H1 (cell line): ENCODE measurements around the gene AGBL1. TPM values are rescaled to one million over a fixed set of nuclear protein-coding genes. Genes with fewer than 3 reads are reported as not detected.

Experiments
- ASH2L ChIP-seq: fragments of 200-600, 300-600 bp; sonication (generic); IDR thresholded peaks from one replicate; pipeline ENCODE4 v1.7.1; 2017; ENCODE audit warnings: low read length
- CBX8 ChIP-seq: fragments of 300-800, 300-1000 bp; sonication (generic); IDR thresholded peaks from 2 replicates; pipeline ENCODE4 v1.7.1; 2016; ENCODE audit warnings: low read depth, low read length, borderline replicate concordance
- CHD2 ChIP-seq: IDR thresholded peaks from 2 replicates; pipeline ENCODE4 v1.6.1; 2012; ENCODE audit warnings: low read length, improper control_type of control experiment
- GABPA ChIP-seq: IDR thresholded peaks from 2 replicates; pipeline ENCODE4 v1.6.1; 2011; ENCODE audit warnings: mild to moderate bottlenecking, low read length, moderate library complexity, borderline replicate concordance; ENCODE audit not compliant: insufficient read depth
- HDAC6 ChIP-seq: IDR thresholded peaks from one replicate; pipeline ENCODE4 v1.7.1; 2012; ENCODE audit warnings: low read depth, mild to moderate bottlenecking, inconsistent platforms, low read length, moderate library complexity
- JUN ChIP-seq: IDR thresholded peaks from 2 replicates; pipeline ENCODE4 v1.6.1; 2011; ENCODE audit warnings: low read depth, mild to moderate bottlenecking, improper control_type of control experiment, low read length
- MAX ChIP-seq: IDR thresholded peaks from 2 replicates; pipeline ENCODE4 v1.6.1; 2012; ENCODE audit warnings: inconsistent platforms
- NANOG ChIP-seq: IDR thresholded peaks from 2 replicates; pipeline ENCODE4 v1.6.1; 2011; ENCODE audit warnings: low read length, low read depth, mild to moderate bottlenecking, inconsistent platforms; ENCODE audit not compliant: insufficient read depth, poor library complexity, severe bottlenecking
- NRF1 ChIP-seq: IDR thresholded peaks from 2 replicates; pipeline ENCODE4 v1.6.1; 2011; ENCODE audit warnings: mild to moderate bottlenecking, low read depth, low read length, improper control_type of control experiment
- POLR2A ChIP-seq, 2 experiments: IDR thresholded peaks; 1 replicate in 1 of 2; 2 replicates in 1 of 2; pipeline ENCODE4 v1.6.1; 2011; ENCODE audit warnings: low read depth in 2 of 2, low read length in 2 of 2, mild to moderate bottlenecking in 2 of 2; ENCODE audit errors: control extremely low read depth in 1 of 2
- RAD21 ChIP-seq, 2 experiments: IDR thresholded peaks in 1 of 2; conservative IDR thresholded peaks in 1 of 2; 2 replicates each; pipeline ENCODE4 v1.6.1; 2011; ENCODE audit warnings: low read depth in 2 of 2, low read length in 2 of 2, improper control_type of control experiment in 1 of 2, inconsistent platforms in 1 of 2, mild to moderate bottlenecking in 1 of 2, moderate library complexity in 1 of 2
- RNF2 ChIP-seq: fragments of 200-900, 300-1000 bp; sonication (generic); IDR thresholded peaks from 2 replicates; pipeline ENCODE4 v1.7.1; 2016; ENCODE audit warnings: borderline replicate concordance, low read depth, mild to moderate bottlenecking, antibody characterized with exemption, low read length; ENCODE audit not compliant: poor library complexity, severe bottlenecking; ENCODE audit errors: missing control alignments
- SAP30 ChIP-seq: fragments of 300-600 bp; sonication (generic); IDR thresholded peaks from 2 replicates; pipeline ENCODE4 v1.7.1; 2012; ENCODE audit warnings: low read length, moderate library complexity, mild to moderate bottlenecking, inconsistent platforms; ENCODE audit not compliant: insufficient read depth, insufficient replicate concordance
- SIRT6 ChIP-seq: IDR thresholded peaks from one replicate; pipeline ENCODE4 v1.7.1; 2012; ENCODE audit warnings: low read length, inconsistent platforms
- SIX5 ChIP-seq: IDR thresholded peaks from 2 replicates; pipeline ENCODE4 v1.6.1; 2011; ENCODE audit warnings: mild to moderate bottlenecking, low read depth, low read length
- SP1 ChIP-seq: IDR thresholded peaks from 2 replicates; pipeline ENCODE4 v1.6.1; 2011; ENCODE audit warnings: low read depth, low read length
- SRF ChIP-seq: IDR thresholded peaks from 2 replicates; pipeline ENCODE4 v1.6.1; 2011; ENCODE audit warnings: mild to moderate bottlenecking, low read depth, low read length, moderate library complexity
- TBP ChIP-seq: IDR thresholded peaks from 2 replicates; pipeline ENCODE4 v1.6.1; 2011; ENCODE audit warnings: low read depth, low read length, improper control_type of control experiment
- polyA plus RNA-seq, 7 experiments: library from polyadenylated mRNA; depleted of rRNA in 3 of 7; stranded (reverse) in 5 of 7; unstranded in 2 of 7; fragments of >200 nt in 5 of 7; fragments of 200-250 nt in 2 of 7; gene quantifications; 1 replicate in 5 of 7; 2 replicates in 1 of 7; 4 replicates in 1 of 7; pipeline versions ENCODE4 v1.2.1 to v1.2.3, GENCODE V29; 2011 to 2013; ENCODE audit warnings: missing spikeins in 2 of 7, mixed read lengths in 2 of 7
- total RNA-seq: library from RNA; stranded (reverse); fragmentation: NEBNext Ultra II Directional; extraction: Animal tissue kit (Norgen Biotek cat#: 25700); gene quantifications from 2 replicates; pipeline ENCODE4 v1.2.1, GENCODE V29; 2021
- TF ChIP-seq, protein P1 (sequence below), 3 experiments: IDR thresholded peaks; 1 replicate in 2 of 3; 2 replicates in 1 of 3; pipeline versions ENCODE4 v1.5.1 to v1.6.1; 2011; ENCODE audit warnings: low read length in 3 of 3, mild to moderate bottlenecking in 3 of 3, inconsistent platforms in 2 of 3, low read depth in 1 of 3, moderate library complexity in 1 of 3; ENCODE audit not compliant: insufficient read depth in 1 of 3; ENCODE audit errors: control extremely low read depth in 1 of 3
- TF ChIP-seq, protein P2 (sequence below): IDR thresholded peaks from 2 replicates; pipeline ENCODE4 v1.6.1; 2012; ENCODE audit warnings: inconsistent platforms

The AGBL1 gene
- total and polyA plus RNA-seq, 2 of the 8 experiments (the other 6 are each of a cell fraction or from before 2014, with no cell fraction given), result not detected

- TF ChIP-seq TBP (no peak), MAX (peak; percentile 57; the same call in 1 of the 2 replicates), CBX8 (no peak), JUN (no peak), SIX5 (no peak), SAP30 (no peak), NRF1 (no peak), SIRT6 (no peak), SP1 (no peak), POLR2A (IDR thresholded peaks at IDR 0.05; ENCODE audit: control extremely low read depth in 1 of 2, low read depth in 2 of 2, low read length in 2 of 2) (no peak), SRF (no peak), HDAC6 (no peak), RAD21 (IDR thresholded peaks at IDR 0.05 in 1 of 2, conservative IDR thresholded peaks at IDR 0.05 in 1 of 2; ENCODE audit: low read depth in 2 of 2, low read length in 2 of 2) (peak in 1 of 2 experiments; percentile 16; a peak in 1 of 4 replicates), GABPA (no peak), NANOG (no peak), CHD2 (no peak), RNF2 (no peak), ASH2L (no peak)
- TF ChIP-seq, protein P1, sequence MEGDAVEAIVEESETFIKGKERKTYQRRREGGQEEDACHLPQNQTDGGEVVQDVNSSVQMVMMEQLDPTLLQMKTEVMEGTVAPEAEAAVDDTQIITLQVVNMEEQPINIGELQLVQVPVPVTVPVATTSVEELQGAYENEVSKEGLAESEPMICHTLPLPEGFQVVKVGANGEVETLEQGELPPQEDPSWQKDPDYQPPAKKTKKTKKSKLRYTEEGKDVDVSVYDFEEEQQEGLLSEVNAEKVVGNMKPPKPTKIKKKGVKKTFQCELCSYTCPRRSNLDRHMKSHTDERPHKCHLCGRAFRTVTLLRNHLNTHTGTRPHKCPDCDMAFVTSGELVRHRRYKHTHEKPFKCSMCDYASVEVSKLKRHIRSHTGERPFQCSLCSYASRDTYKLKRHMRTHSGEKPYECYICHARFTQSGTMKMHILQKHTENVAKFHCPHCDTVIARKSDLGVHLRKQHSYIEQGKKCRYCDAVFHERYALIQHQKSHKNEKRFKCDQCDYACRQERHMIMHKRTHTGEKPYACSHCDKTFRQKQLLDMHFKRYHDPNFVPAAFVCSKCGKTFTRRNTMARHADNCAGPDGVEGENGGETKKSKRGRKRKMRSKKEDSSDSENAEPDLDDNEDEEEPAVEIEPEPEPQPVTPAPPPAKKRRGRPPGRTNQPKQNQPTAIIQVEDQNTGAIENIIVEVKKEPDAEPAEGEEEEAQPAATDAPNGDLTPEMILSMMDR (IDR thresholded peaks at IDR 0.05; ENCODE audit: control extremely low read depth in 1 of 3, insufficient read depth in 1 of 3, low read depth in 1 of 3, low read length in 3 of 3), result peak in 2 of 3 experiments; percentile 2 to 36; a peak in 2 of 4 replicates
- TF ChIP-seq, protein P2, sequence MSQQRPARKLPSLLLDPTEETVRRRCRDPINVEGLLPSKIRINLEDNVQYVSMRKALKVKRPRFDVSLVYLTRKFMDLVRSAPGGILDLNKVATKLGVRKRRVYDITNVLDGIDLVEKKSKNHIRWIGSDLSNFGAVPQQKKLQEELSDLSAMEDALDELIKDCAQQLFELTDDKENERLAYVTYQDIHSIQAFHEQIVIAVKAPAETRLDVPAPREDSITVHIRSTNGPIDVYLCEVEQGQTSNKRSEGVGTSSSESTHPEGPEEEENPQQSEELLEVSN, result peak; percentile 49; the same call in 1 of the 2 replicates
Measured at GRCh38 chr15:86079508-86080266, at the start of gene AGBL1 (continued).
